HG03039 (cell line): ENCODE data around the gene CDH22.

ENCODE experiments used
- ATAC-seq: cut with Tn5 transposase; IDR thresholded peaks from one replicate; pipeline ENCODE4 v1.9.1; 2021; ENCODE audit warnings: mild to moderate bottlenecking, moderate library complexity; ENCODE audit not compliant: unreplicated experiment

CDH22 gene

DNA sequence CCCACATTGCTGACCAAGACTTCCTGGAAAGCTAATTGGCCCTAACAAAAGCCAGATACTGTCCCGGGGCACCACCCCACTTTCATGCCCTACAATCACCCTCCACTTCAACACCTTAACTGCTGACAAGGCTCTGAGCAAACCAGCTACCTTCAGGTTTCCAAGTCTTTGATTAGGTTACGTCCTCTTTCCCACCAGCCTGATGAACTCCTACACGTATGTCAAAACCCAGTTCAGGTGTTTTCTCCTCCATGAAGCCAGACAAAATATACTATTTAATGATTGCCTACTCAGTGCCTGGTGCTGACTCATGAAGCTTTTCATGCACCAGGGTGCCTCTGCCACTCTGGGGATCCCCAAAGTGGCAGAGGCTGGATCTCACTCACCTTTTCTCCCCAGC is 58.6 kb downstream of the CDH22 start:
- no peak for ATAC-seq

- no peak for ATAC-seq
Observed at GRCh38 chr20:46246559-46246958, 61.7 kb downstream of the CDH22 start.

DNA sequence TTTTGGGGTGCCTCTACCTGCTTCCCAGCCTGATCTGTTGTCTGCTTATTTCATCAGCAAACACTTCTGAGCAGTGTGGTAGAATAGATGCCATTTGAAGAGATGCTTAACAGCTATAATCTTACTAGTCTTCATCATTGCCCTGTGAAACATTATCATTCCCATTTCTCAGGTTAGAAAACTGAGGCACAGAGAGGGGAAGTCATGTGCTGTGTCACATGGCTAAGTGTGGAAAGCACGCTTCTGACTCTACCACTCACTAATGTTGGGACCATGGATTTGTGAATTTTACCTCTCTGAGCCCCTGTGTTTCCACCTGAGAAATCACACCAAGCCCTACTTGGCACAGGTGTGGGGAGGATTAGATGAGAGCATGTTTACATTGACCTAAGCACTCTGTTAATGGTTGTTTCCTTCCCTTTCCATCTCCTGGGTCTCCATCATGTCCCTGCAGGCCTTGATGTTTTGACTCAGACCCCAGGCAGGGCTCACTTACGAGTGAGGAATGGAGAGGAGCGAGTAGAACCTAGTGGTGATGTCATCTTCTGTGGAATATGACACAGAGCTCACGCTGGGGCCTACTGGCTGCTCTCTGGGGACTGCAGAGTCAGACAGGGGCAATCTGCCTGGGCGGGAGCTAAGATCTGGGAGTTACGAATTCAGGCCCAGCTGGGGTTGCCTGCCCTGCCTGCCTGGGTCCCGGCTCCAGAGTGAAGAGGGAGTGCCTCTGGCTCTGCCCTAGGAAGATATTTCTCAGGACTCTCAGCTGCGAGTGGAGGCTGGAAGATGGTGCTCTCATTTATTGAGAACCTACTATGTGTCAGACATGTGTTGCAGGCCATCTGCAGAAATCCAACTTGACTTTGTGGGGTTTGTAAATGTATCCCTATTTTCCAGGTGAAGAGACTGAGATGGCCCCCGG is 64.3 kb downstream of the CDH22 start:
- no peak for ATAC-seq

- ATAC-seq = no peak
Observed at GRCh38 chr20:46242390-46242789, 65.9 kb downstream of the CDH22 start.

GRCh38 chr20:46240881-46241280 is 67.4 kb downstream of the CDH22 start:
- no peak for ATAC-seq

- no peak for ATAC-seq
Observed at GRCh38 chr20:46240065-46240464, 68.2 kb downstream of the CDH22 start.

- no peak for ATAC-seq
Observed at GRCh38 chr20:46237736-46238135, 70.6 kb downstream of the CDH22 start.

GRCh38 chr20:46237227-46237626 is 71.1 kb downstream of the CDH22 start:
- no peak for ATAC-seq

- no peak for ATAC-seq
Observed at GRCh38 chr20:46235077-46235476, 73.2 kb downstream of the CDH22 start.

- ATAC-seq = no peak
Observed at GRCh38 chr20:46233701-46234100, 74.6 kb downstream of the CDH22 start.

GRCh38 chr20:46232539-46232938 is 75.8 kb downstream of the CDH22 start:
- ATAC-seq = no peak

GRCh38 chr20:46230801-46231282 is 77.5 kb downstream of the CDH22 start:
- ATAC-seq = no peak

DNA sequence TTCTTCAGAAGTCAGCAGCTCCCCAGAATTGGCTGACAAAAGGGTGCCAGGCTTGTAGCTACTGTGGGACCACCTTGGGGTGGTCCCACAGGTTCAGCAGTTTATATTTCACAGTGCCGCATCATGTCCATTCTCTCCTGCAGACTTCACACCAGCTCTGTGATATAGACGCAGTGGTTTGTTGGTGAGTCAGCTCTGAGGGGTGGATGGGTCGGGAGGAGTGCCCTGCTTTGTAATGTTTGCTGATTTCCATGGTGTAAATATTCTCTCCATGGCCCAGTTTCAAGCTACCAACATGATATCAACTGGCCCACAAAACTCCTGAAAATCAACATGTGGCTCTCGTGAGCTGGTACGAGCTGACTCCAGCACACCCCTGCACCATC is 78.2 kb downstream of the CDH22 start:
- ATAC-seq = no peak

GRCh38 chr20:46229478-46230105 is 78.7 kb downstream of the CDH22 start:
- ATAC-seq = no peak

GRCh38 chr20:46228670-46229069 is 79.6 kb downstream of the CDH22 start:
- ATAC-seq = no peak

GRCh38 chr20:46227272-46227767 is 81.0 kb downstream of the CDH22 start:
- no peak for ATAC-seq

- no peak for ATAC-seq
Observed at GRCh38 chr20:46226602-46227001, 81.7 kb downstream of the CDH22 start.

GRCh38 chr20:46222521-46223007 is 85.7 kb downstream of the CDH22 start:
- ATAC-seq = no peak

GRCh38 chr20:46221256-46221833 is 87.0 kb downstream of the CDH22 start:
- ATAC-seq = no peak

- ATAC-seq = no peak
Observed at GRCh38 chr20:46220455-46221207, 87.7 kb downstream of the CDH22 start.

- ATAC-seq = no peak
Observed at GRCh38 chr20:46219920-46220319, 88.4 kb downstream of the CDH22 start.
